Astrocyte of the spinal cord (primary cell): ENCODE measurements around the gene SERPINB4.
"Not testable (repeated sequence)": the region's sequence is repeated elsewhere in the genome, so short reads cannot be mapped to it uniquely, and the experiment has no call there.

Experiments
- DNase-seq: peaks from one replicate; pipeline ENCODE4 v3.0.0; 2011; ENCODE audit warnings: low read depth, low spot score
- H3K4me3 ChIP-seq: 2 replicates; pipeline ENCODE4 v1.5.1; 2011; ENCODE audit warnings: low read depth, mild to moderate bottlenecking, low read length, moderate library complexity
- CTCF ChIP-seq: IDR thresholded peaks from 2 replicates; pipeline ENCODE4 v1.5.1; 2012; ENCODE audit warnings: low read depth, mild to moderate bottlenecking, low read length, inconsistent platforms
- in situ Hi-C: cut with HindIII; loops from 2 replicates; pipeline ENCODE4 v1.10.0; 2017; ENCODE audit warnings: low sequenced_read_pairs

Gene SERPINB4

GRCh38 chr18:63646936-63647335, 2.9 kb upstream of the SERPINB4 start:
- H3K4me3 ChIP-seq, result no peak overlapping the region
- no peak for DNase-seq
- no peak for TF ChIP-seq CTCF
- in situ Hi-C loops, result no loop called here

GRCh38 chr18:63644694-63645093, 638 bp upstream of the SERPINB4 start:
- in situ Hi-C loops, DNase-seq, H3K4me3 ChIP-seq: not testable (repeated sequence)

- DNase-seq, in situ Hi-C loops, H3K4me3 ChIP-seq: not testable (repeated sequence)
These were observed 1.2 kb downstream of the SERPINB4 start for GRCh38 chr18:63642668-63643356.

- DNase-seq, H3K4me3 ChIP-seq, in situ Hi-C loops: not testable (repeated sequence)
These were observed 2.8 kb downstream of the SERPINB4 start for GRCh38 chr18:63641157-63641680.

GRCh38 chr18:63637703-63638102, 6.4 kb downstream of the SERPINB4 start:
- no peak for TF ChIP-seq CTCF
- in situ Hi-C loops, result no loop called here
- H3K4me3 ChIP-seq, result no peak overlapping the region
- no peak for DNase-seq

- DNase-seq, result no peak
- H3K4me3 ChIP-seq, result no peak overlapping the region
- TF ChIP-seq CTCF, result no peak
- in situ Hi-C loops, result no loop called here
These were observed 16.2 kb downstream of the SERPINB4 start for GRCh38 chr18:63627819-63628218.

- H3K4me3 ChIP-seq, result no peak overlapping the region
- no peak for DNase-seq
- in situ Hi-C loops, result no loop called here
- TF ChIP-seq CTCF, result no peak
These were observed 17.6 kb downstream of the SERPINB4 start for GRCh38 chr18:63626431-63626830.

GRCh38 chr18:63624863-63625262, 19.2 kb downstream of the SERPINB4 start:
- TF ChIP-seq CTCF, result no peak
- H3K4me3 ChIP-seq, result no peak overlapping the region
- no peak for DNase-seq
- in situ Hi-C loops, result no loop called here
